Suppressor macrophage treated with lipopolysaccharide for 1 hour (primary cell): ENCODE measurements around the gene ZDHHC14.
"Not testable (repeated sequence)": the region's sequence is repeated elsewhere in the genome, so short reads cannot be mapped to it uniquely, and the experiment has no call there.

Experiments used
- DNase-seq, 3 donors: peaks; one replicate each; pipeline ENCODE4 v3.0.0-alpha.2; 2020 to 2022

ZDHHC14 gene

DNA sequence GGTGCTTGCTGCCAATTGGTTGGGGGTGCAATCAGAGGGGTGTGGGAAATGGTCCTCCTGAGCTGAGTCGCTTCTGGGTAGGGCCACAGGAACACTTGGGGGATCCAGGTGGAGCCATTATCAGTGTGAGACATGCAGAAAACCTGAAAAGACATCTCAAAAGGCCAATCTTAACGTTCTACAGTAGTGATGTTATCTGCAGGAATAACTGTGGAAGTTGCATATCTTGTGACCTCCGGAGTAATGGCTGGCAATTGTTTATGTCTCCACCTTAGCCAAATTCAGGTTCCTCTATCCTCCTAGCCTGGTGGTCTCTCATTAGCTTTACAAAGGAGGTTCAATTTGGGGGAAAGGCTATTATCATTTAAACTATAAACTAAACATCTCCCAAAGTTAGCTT lies 327.2 kb downstream of the ZDHHC14 start:
- no peak for DNase-seq

DNA sequence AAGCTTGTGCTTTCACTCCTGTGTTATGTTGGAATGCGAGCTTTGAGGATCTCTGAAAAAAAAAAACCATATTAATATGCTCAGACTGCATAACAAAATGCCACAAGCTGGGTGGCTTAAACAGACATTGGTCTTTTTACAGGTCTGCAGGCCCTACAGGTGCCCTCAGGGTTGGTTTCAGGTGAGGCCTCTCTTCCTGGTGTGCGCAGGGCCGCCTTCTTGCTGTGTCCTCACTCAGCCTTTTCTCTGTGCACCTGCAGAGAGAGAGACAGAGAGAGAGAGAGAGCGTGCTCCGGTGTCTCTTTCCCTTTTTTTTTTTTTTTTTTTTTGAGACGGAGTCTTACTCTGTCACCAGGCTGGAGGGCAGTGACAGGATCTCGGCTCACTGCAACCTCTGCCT lies 327.9 kb downstream of the ZDHHC14 start:
- DNase-seq: no peak

DNA sequence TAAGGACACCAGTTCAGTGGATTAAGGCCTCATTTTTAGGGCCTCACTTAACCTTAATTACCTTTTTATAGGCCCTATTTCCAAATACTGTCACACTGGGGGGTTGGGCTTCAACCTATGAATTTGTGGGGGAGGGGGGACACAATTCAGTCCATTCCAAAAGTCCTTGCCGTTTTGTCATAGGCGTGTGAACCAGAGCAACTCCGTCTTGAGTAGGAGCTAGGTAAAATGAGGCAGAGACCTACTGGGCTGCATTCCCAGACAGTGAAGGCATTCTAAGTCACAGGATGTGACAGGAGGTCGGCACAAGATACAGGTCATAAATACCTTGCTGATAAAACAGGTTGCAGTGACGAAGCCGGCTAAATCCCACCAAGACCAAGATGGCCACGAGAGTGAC lies 328.6 kb downstream of the ZDHHC14 start:
- no peak for DNase-seq

DNA sequence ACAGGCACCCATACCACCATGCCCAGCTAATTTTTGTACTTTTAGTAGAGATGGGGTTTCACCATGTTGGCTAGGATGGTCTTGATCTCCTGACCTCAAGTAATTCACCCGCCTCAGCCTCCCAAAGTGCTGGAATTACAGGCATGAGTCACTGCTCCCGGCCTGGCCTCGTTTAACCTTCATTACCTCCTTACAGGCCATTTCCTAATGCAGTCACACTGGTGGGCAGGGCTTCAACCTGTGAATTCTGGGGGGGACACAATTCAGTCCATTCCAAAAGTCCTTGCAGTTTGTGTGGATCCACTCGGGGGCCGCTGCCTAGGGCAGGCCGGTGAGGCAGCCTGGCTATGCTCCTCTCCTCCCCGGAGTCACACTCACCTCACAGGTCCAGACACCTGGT lies 329.6 kb downstream of the ZDHHC14 start:
- DNase-seq: no peak

DNA sequence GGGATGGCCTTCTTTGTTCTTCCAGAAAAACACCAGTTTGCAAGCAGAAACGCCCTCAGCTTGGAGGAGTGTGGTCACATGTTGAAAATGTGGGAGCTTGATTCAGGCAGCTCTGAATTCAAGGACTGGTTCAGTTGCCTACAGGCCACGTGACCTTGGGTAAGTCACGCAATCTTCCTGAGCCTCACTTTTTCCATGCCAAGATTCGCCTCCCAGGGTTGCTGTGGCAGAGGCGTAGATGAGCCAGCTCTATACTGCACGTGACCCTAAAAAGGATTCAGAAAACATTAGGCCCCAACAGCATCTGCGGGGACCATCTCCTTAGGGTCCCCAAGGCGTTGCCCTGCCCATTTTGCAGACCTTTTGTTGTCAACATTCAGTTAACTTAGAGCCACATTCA lies 330.1 kb downstream of the ZDHHC14 start:
- DNase-seq: peak in 1 of 3 donors; percentile 5

DNA sequence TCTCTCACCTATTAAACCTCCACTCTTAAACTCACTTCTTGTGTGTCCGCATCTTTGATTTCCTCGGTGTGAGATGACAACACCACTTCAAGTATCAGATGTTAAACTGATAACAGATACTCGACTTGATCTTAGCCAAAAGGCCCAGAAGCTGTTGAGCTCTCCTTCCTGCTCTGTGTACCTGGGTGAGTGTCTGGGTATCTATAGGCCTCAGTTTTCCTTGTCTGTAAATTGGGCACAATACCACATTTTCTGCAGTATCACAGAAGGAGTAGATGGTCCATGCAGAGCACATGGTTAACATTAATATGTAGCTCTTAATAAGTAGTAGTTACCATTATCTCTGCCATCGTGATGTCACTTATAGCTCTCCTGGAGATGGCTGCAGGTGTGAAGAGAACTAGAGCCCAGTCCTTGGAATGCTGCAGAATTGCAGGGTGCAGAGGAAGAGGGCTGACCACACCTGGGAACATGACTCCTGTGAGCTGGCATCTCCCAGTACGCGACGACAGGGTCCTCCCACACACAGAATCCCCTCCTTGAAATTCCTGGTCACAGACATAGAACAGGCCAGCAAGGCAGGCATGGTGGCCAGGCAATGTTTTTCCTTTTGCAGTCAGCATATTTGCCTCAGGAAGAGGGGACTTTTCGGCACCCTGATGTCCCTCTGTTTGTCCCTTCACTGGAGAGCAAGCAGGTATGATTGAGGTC lies 331.8 kb downstream of the ZDHHC14 start:
- no peak for DNase-seq

DNA sequence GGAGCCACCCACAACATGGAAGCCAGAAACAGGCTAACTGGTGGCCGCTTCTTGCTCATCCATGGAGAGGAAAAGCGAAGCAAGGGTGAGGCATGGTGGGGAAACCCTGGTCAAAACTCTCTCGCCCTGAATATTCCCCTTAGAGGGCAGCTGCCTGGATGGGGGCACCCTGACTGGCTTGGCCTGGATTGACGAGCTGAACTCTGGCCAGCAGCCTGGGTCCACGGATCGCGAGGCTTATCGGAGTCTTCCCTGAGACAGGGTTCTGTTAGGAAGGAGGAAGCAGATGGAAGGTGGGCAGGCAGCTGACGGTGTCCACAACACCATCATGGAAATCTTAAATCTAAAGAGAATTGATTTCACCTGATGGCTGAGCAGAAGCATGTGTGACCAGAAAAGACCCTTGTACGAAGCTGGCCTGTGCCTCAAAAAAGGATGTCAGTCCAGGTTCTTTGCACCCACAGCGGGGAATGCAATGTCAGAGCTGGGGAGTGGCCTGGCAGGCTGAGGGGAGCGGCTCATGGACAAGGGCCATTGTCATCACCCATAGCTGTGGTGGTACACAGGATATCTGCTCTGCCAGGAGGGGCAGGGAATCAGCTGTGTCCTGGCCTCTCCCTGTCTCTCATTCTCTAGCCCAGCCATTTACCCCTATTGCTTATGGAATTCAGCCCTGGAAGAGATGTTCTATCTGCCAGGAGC lies 332.6 kb downstream of the ZDHHC14 start:
- no peak for DNase-seq

DNA sequence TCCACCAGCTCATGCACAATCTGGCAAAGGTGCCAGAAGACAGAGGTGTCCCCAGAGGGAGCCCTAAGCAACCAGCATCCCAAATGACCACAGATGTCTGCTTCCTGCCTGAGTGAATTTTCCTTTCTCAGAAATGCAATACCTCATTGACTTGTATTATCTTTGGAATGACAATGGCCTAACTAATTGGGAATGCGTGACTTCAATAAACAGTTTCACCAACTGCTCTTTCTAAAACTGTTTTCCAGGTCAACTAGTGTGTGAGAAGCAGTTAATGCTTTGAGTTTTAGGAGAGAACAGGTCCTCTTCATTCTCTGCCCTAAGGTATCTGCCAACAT lies 333.1 kb downstream of the ZDHHC14 start:
- DNase-seq: no peak

DNA sequence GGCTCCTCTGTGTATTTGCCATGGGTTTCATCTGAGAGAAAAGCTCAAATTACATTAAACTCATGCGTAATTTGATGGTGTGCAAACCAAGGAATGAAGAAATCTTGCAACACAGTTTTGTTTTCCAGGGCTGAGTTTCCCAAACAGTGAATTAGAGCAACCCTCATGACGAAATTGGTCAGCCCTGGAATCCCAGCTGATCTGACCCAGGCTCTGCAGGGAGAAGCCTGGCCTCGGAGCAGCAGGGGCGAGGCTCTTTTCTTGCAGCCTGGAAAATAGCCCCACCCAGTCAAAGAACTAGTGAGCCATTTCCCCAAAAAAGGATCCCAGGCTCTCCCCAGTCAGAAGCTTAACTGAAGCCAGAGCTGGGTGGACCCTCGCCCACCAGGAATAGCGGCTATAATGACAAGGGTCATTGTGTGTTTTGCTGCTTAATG lies 334.8 kb downstream of the ZDHHC14 start:
- DNase-seq: no peak

DNA sequence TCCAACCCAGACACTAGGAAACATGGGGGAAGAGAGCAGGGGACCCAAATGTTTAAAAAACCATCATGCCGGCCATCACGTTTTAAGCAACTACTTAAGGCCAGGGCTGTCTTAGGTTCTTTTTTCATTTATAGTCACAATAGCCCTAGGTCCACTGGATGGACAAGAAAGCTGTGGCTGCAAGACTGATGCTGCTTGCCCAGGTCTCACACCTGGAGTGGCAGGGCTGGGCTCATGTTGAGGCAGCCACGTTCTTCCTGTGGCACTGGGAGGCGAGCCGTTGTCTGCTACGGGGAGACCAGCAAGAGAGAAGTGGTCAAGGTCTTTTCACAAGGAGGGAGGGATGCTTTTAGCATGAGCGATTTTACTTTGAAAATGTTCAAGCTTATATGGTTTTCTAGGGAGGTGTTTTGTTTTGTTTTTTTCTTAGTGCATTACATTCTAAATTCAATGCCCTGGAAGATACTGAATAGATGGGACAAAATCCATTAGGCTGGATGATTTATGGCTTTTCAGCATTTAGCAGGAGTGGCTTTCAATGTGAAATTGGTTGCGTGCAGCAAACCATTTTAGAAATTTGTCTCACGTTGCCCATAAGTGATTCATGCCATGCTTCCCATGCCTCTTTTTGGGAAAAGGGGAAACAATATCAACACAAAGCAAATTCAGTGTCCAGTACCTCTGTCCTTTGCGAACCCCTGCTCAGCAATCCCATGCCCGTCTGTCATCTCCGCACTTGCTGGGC lies 335.4 kb downstream of the ZDHHC14 start:
- DNase-seq: no peak

DNA sequence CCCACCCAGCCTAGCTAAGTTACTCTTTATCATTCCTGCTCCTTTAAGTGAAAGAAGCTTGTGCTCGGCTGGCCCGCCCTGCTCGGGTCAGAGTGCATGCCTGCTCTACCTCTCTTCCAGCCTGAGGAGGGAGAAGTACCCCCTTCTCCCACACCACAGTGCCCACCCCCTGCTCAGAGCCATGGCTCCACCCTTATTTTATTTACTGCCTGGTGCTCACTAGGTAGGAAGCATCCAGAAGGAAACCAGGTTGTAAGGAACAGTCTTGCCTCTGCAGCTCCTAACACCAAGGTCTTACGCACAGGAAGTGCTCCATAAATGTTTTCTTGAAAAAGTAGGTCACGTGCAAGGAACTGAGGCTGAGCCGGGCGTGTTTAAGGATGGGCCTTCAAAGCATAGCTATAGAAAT lies 336.4 kb downstream of the ZDHHC14 start:
- no peak for DNase-seq

DNA sequence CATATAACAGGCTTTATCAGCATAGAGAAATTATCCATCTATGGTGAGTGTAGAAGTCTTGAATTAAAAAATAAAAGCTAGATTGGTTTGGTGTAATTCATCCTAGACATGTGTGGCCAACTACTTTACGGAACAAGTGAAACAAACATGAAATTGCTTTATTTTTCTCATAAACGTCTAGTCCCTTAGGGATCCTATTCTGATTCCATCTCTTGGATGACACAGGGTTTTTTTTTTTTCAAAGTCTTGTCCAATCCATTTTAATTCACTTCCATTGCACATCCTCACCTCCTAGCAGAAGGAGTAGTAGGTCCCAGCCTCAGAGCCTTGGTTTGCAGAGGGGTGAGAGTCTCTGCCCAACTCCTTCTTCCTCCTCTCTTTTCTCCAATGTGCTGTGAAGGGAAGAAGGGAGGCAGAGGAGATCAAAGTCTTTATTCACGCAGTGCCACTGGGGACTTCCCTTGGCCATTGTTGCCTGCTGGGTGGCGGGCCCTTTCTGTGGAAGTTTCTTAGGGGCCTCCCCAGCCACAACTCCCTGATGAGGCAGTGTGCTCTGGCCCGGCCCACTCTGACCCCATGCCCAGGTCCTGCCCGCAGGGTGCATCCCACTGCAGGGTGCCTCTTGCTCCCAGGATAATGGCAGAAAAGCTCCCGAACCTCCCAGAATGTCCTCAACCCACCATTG lies 337.7 kb downstream of the ZDHHC14 start:
- DNase-seq: no peak

DNA sequence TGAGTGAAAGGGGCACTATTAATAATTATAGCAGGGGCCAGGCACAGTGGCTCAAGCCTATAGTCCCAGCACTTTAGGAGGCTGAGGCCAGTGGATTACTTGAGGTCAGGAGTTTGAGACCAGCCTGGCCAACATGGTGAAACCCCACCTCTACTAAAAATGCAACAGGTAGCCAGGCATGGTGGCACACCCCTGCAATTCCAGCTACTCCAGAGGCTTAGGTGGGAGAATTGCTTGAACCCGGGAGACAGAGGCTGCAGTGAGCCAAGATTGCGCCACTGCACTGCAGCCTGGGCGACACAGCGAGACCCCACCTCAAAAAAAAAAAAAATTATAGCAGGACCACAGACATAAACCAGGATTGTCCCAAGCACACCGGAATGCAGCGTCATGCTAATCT lies 340.0 kb downstream of the ZDHHC14 start:
- DNase-seq: not testable (repeated sequence)

DNA sequence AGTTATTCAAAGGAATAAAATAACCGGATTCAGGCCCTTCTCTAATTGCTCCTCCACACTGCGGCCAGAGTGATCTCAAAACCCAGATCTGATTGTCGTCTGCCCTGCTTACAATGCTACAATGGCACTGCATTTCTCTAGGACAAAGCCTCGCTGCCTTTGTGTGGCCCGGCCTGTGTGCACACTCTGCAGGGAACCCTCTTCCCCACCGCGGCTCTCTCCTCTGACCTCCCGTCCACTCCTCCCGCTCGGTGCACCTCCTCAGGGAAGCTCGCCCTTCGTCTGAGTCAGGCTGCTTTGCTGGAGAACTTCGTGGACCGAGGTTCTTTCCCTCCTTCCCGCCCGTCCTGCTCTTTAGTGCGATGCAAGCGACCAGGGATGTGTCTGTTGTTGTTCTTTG lies 340.4 kb downstream of the ZDHHC14 start:
- no peak for DNase-seq

DNA sequence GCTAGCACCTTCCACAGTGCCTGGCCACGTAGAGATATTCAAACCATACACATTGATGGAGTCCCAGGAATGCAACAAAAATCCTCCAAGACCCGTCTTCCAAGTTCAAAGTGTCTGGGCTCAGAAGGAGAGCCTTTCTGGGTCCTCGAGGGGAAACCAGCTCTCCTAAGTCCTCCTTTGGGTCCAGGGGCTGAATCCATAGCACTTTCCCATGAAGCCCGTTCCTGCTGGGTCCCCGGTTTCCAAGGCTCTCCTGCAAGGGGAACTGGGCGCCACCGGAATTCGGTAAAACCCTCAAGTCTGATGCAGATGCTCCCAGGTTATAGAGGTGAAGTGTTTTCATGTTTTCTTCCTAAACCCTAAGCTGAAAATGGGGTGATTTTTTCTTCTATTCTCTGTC lies 340.8 kb downstream of the ZDHHC14 start:
- DNase-seq: no peak

DNA sequence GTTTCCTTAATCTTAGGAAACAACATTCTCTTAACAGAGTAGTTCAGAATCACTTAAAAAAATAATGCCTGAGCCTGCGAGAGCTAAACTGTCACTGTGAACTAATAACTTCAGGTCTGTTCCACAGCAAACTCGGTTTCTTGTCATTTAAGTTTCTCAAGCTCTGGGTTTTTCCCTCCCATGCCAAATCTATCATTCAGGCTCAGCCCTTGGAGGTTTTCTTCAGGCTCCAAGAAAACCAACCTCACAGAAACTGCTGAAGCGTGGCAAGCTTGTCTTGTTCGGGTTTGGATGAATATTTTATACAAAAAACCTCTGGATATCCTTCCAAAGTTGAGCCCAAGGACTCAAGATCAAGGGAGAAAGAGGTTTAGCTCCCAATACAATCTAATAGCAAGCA lies 342.4 kb downstream of the ZDHHC14 start:
- no peak for DNase-seq

DNA sequence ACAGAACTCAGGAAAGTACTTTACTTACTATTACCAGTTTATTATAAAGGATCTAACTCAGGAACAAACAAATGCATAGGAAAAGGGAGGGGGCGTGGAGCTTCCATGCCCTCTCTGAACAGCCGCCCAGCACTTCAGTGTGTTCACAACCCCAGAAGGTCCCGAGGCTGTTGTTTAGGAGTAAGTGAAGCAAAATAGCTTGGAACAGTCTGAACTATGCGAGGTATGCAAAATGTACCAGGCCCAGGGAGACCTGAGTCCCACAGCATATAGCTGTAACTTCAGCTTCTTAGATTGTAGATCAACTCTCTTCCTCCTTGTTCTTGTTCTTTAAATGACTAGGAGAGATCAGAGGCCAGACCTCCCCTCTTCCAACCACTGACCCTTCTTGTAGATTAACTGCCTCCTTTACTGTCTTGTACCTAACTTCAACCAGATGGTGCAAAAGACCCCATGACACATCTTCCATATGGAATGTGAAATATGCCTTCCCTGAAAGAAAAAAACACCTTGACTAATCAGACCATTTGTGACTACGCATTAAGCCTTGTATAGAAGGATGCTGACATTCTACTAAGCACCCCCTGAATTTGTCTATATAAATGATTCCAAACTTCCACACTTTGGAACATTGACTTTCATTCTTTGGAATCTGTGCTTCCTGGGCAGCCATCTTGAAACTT lies 343.3 kb downstream of the ZDHHC14 start:
- no peak for DNase-seq

DNA sequence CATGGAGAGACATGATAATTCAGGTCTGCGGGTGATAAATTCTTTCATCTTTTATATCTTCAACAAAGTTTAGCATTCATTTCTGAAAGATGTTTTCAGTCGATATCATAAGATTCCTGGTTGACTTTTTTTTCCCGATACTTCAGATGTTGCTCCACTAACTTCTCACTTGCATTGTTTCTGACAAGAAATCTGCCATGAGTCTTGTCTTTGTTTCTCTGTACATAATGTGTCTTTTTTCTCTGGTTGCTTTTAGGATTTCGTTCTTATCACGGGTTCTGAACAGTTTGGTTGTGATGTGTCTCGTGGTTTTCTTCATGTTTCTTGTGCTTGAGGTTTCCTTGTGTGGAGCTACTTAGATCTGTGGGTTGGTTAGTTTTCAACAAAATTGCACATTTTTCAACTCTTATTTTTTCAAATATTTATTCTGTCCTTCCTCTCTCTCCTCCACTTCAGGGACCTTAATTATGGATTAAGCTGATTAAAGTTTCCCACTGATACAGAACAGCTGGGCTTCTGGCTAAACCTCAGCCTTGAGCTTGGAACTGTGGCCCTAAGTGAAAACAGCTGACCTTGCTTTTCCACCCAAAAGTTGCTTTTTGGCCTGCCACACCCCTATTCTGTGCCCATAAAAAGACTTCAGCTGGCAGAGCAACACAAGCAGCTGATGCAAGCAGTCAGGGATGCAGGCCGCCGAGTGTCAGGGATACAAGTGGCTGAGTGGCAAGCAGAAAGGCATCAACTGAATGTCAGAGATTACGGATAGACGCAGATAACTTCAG lies 344.2 kb downstream of the ZDHHC14 start:
- DNase-seq: no peak

DNA sequence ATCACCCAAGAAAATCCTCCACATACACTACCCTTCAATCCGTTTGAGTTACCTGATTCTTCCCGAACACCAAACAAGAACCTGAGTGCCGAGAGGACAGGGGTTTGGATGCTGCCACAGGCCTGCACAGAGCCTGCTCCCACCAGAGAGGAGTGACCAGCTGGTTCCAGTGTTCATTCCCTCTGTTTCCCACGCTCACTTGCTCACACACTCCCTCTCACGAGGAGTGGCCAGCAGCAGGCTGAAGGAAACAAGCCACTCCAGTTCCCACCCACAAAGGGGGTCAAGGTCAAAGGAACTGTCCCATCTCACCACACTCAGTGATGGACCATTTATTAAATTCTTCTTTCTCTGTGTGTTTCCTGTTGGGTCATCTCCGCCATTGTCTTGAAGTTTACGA lies 344.8 kb downstream of the ZDHHC14 start:
- no peak for DNase-seq

DNA sequence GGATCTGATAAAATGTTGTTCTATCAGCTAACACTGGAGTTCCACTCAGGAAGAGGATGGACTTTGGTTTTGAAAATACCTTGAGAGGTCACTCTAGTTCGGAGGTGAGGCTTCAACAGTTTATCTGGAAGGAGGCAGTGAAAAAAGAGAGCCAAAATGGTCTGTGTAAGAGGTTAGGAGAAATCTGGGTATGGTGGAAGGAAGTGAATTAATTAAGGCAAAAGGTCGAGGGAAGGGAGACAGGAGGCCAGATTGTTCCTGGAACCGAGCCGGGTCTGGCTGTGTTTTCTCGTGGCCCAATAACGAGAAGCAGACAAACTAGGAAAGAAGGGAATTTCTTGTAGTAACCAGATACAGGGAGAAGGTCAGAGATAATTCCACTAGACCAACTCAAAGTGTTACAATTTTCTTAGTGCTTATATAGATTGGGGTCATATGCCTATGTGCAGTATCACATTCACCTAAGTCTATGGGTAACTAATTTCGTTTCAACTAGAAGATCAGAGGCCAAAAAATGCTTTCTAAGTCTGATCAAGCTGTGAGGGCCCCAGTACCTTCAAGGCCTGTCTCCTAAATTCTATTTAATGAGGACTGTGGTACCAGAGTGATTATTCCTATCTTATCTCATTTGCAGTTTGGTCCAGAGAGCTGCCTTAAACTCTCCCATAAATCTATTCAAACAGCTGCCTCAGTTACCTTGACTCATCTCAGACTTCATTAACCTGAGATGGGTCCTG lies 346.1 kb downstream of the ZDHHC14 start:
- no peak for DNase-seq
